Stimulated activated CD4-positive, alpha-beta T cell treated with anti-CD3 and anti-CD28 coated beads, Interleukin-1b, Interleukin-23, amount 100 ng/mL, for 24 hours (primary cell): Measurements from ENCODE around the gene OS9.

ENCODE experiments used
- DNase-seq, 4 experiments: peaks; one replicate each; pipeline ENCODE4 v3.0.0-alpha.2; 2020; ENCODE audit warnings: low read depth in 4 of 4, low spot score in 1 of 4

Gene OS9

GRCh38 chr12:57722716-57723629 is 29.0 kb downstream of the OS9 start:
- DNase-seq = no peak

- no peak for DNase-seq
These were observed 29.7 kb downstream of the OS9 start for GRCh38 chr12:57723630-57723962.

GRCh38 chr12:57724003-57724935 is 30.3 kb downstream of the OS9 start:
- DNase-seq = no peak

- DNase-seq = no peak
These were observed 31.2 kb downstream of the OS9 start for GRCh38 chr12:57724936-57725740.

- DNase-seq = no peak
These were observed 31.9 kb downstream of the OS9 start for GRCh38 chr12:57725851-57726150.

DNA sequence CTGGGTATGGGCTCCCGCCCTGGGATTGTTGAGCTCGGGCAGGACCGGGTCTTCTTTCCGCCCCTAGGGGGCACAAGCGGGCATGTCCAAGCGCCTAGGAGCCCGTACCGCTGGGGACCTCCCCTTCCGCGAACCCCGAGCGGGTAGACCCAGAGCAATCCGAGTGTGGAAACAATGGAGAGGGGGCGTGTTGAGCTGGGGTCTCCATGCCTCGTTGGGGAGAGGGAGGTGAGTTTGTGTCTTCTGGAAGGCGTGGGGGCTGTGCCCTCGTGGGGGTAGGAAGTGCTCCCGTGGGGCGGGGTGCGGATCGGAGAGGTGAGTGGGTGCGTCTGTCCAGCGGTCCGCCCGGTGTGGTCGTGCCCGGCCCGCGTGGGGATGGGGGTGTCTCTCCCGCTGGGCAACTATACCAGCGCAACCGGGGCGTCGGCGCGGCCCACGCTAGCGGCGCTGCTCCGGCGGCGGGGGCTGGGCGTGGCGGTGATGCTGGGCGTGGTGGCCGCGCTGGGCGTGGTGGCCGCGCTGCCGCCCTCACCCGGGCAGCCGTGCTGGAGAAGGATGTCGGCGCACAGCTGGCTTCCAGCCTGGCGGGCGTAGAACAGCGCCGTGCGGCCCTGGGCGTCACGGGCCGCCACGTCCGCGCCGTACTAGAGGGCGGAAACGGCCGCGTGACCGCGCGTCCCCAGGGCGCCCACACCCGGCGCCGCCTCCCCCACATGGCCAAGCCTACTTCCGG is 32.4 kb downstream of the OS9 start:
- DNase-seq = no peak

DNA sequence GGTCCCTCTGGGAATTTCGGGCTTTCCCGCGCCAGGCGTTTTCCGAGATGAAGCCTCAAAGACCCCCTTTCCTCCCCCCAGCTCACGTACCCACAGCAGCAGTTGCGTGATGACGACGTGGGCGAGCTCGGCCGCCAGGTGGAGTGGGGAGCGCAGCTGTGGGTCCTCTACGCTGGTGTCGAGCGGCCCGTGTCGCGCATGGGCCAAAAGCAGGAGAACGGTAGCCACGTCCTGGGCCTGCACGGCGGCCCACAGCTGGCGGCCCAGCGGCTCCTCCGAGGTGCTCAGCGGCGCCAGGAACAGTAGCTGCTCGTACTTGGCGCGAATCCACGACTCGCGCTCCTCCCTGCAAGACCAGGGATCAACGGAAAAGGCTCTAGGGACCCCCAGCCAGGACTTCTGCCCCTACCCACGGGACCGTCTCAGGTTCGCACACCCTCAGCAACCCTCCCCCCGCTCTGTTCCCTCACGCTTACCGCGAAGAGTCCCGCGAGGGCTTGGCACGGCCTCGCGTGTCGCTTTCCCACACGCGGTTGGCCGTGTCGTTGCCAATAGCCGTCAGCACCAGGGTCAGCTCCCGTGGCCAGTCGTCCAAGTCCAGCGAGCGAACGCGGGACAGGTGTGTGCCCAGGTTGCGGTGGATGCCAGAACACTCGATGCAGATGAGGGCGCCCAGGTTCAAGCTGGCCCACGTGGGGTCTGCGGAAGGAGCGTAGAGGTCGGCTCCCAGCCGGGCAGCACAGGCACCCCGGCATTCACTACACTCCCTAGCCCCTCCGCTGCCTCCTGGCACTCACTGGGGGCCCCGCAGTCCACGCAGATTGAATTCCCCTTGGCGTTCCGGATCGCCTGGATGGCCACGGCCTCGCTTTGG is 33.2 kb downstream of the OS9 start:
- no peak for DNase-seq

- DNase-seq = no peak
These were observed 33.9 kb downstream of the OS9 start for GRCh38 chr12:57727758-57728395.

DNA sequence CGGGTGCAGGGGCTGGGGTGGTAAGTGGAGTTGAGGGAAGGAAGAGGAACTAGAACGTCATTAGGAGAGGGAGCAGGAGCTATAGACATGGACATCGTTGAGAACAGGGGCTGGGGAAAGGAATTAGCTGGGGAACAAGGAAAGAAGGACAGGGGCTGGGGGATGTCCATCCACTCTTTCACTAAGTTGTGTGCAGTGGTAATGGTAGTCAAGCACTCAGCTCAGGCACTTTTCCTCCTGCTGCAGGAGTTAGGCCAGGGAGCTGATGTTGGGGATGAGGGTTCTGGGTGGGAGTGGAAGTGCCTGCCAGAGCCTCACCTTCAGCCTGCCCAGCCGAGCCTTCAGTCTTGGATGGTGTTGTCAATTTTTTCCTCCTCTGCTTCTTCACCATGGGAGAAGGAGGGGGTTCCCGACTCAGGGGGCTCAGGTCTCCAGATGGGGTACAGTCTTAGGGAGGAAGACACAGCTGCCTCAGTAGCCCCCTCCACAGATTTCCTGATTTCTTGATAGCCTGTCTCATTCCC is 35.5 kb downstream of the OS9 start:
- DNase-seq = no peak

DNA sequence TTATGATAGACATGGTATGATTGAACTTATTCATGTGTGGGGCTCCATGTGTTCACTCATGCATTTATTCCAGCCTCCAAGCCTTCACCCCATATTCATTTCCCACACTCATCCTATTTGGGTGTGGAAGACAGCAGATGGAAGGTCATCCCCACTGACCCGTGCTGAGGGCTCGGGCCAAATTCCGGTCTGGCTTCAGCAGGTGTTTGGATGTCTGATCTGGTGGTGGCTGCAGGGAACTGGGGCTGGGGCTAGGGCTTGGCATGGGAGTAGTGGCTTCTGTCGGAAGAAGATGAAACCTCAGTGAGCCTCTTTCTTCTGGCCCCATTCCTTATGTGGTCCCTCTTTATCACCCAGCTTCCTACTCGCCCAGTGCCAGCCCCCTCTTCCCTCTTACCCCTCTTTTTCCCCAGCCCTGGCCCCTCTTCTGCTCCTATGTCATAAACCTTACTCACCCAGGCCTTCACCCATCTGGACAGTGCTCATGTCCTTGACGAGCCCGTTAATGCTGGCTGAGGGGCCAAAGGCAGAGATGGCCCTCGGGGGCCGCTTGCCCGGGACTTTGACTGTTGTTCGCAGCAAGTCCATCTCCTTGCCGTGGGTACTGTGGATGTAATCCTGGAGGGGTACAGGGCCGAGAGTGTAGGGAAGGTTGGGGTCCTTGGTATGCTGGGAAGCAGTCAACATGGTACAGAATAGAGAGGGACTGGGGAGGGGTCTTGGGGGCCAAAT is 36.6 kb downstream of the OS9 start:
- DNase-seq = no peak

GRCh38 chr12:57731411-57732080 is 37.6 kb downstream of the OS9 start:
- DNase-seq = no peak

- DNase-seq = no peak
These were observed 38.3 kb downstream of the OS9 start for GRCh38 chr12:57732270-57732669.

DNA sequence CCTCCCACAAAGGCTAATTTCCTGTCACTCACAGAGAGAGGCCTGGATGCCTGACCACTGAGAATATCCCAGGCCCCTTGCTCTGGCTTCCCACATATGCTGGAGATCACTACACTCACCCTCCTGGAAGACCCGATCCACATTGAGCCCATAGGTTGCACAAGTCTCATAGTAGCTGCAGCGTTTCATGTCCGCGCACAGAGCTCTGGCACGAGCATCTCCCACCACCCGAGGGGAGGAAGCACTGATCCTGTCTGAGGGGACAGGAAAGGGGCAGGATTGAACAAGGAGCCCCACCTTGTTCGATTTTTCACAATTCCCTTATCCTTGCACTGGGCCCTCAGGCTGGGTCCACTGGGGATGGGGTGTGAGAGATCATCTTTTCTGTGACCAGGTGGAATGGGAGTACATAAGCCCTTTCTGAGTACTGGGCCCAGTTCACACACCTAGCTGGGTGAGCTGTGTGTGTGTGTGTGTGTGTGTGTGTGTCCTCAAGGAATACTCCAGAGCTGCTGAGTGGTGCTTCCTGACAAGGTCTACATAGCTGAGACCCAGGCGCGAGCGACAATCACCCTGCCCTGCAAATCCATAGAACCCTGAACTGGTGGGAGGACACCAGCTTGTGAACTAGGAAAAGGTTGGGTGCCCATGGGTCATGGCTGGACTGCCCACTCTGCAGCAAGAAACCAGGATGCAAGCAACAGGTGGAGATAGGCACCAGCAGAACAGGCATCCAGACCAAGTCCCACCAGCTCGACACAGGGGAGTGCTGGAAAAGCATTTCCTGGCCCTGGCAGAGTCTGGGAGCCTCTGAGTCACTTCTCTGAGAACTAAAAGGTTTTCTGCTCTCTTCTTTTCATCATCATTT is 39.0 kb downstream of the OS9 start:
- DNase-seq = no peak

GRCh38 chr12:57733928-57734327 is 40.0 kb downstream of the OS9 start:
- DNase-seq = no peak

GRCh38 chr12:57734591-57734990 is 40.7 kb downstream of the OS9 start:
- DNase-seq = no peak

GRCh38 chr12:57735198-57735855 is 41.4 kb downstream of the OS9 start:
- no peak for DNase-seq
